IMR-90 (cell line): ENCODE measurements around the gene PLEKHG5. TPM values are rescaled to one million over a fixed set of nuclear protein-coding genes. Genes with fewer than 3 reads are reported as not detected.

ENCODE experiments used
- ATAC-seq: fragments of 200-7000 bp; cut with Tn5 transposase; 2 replicates; pipeline ENCODE4 v1.9.1; 2020; ENCODE audit warnings: low read depth, mild to moderate bottlenecking, moderate library complexity
- BruUV-seq: library from RNA; stranded (reverse); fragments of 400-500 nt; replicated peaks from 2 replicates; lab custom pipeline; 2021; lab: Mats Ljungman, UMichigan
- CTCF ChIA-PET: fragments of 300-600 bp; formaldehyde crosslinking; extraction: SDS; loops from one replicate; lab custom pipeline; 2021; ENCODE audit warnings: antibody characterized with exemption; lab: Yijun Ruan, JAX
- POLR2A ChIA-PET: fragments of 300-600 bp; sonication (Branson Sonifier 250); formaldehyde crosslinking; loops from one replicate; lab custom pipeline; 2022; ENCODE audit warnings: antibody characterized with exemption; ENCODE audit not compliant: unreplicated experiment; lab: Charles Lee
- DNase-seq: peaks from one replicate; pipeline ENCODE4 v3.0.0; 2013
- H2AFZ ChIP-seq: replicated peaks from 2 replicates; pipeline ENCODE3; 2013; ENCODE audit warnings: low read length, mild to moderate bottlenecking; ENCODE audit not compliant: poor library complexity
- H2AK5ac ChIP-seq: 2 replicates; pipeline ENCODE4 v1.6.1; 2013; ENCODE audit warnings: low read depth, low read length, inconsistent platforms
- H2AK9ac ChIP-seq: replicated peaks from 2 replicates; pipeline ENCODE3; 2013; ENCODE audit warnings: mild to moderate bottlenecking, low read depth, low read length, moderate library complexity; ENCODE audit not compliant: poor library complexity
- H2BK120ac ChIP-seq: 2 replicates; pipeline ENCODE4 v1.6.1; 2013; ENCODE audit warnings: low read depth, low read length, inconsistent platforms
- H2BK15ac ChIP-seq: 3 replicates; pipeline ENCODE4 v1.6.1; 2013; ENCODE audit warnings: low read depth, low read length, inconsistent platforms
- H2BK20ac ChIP-seq: 2 replicates; pipeline ENCODE4 v1.6.1; 2013; ENCODE audit warnings: low read depth, mild to moderate bottlenecking, inconsistent platforms, low read length, moderate library complexity
- H2BK5ac ChIP-seq: 2 replicates; pipeline ENCODE4 v1.6.1; 2013; ENCODE audit warnings: mild to moderate bottlenecking, low read depth, low read length, inconsistent platforms; ENCODE audit not compliant: poor library complexity, severe bottlenecking
- H3K14ac ChIP-seq: replicated peaks from 2 replicates; pipeline ENCODE4 v1.6.1; 2013; ENCODE audit warnings: low read depth, low read length, inconsistent platforms
- H3K18ac ChIP-seq: 2 replicates; pipeline ENCODE4 v1.6.1; 2013; ENCODE audit warnings: low read depth, low read length, control low read depth
- H3K23ac ChIP-seq: 2 replicates; pipeline ENCODE4 v1.6.1; 2013; ENCODE audit warnings: low read depth, low read length, inconsistent platforms
- H3K27ac ChIP-seq: 2 replicates; pipeline ENCODE4 v1.5.1; 2013; ENCODE audit warnings: mild to moderate bottlenecking, control low read depth, low read length; ENCODE audit not compliant: insufficient read depth
- H3K27me3 ChIP-seq: 2 replicates; pipeline ENCODE4 v1.6.1; 2013; ENCODE audit warnings: low read length; ENCODE audit not compliant: control insufficient read depth, insufficient read depth
- H3K36me3 ChIP-seq: 2 replicates; pipeline ENCODE4 v1.6.1; 2013; ENCODE audit warnings: low read length, mixed read lengths; ENCODE audit not compliant: control insufficient read depth, insufficient read depth
- H3K4ac ChIP-seq: 2 replicates; pipeline ENCODE4 v1.6.1; 2013; ENCODE audit warnings: low read depth, low read length, inconsistent platforms
- H3K4me1 ChIP-seq: 2 replicates; pipeline ENCODE4 v1.6.1; 2013; ENCODE audit warnings: low read length, mixed read lengths; ENCODE audit not compliant: control insufficient read depth, insufficient read depth
- H3K4me2 ChIP-seq: 2 replicates; pipeline ENCODE4 v1.6.1; 2013; ENCODE audit warnings: low read depth, mild to moderate bottlenecking, control low read depth, low read length, moderate library complexity
- H3K4me3 ChIP-seq: 2 replicates; pipeline ENCODE4 v1.5.1; 2013; ENCODE audit warnings: low read depth, mild to moderate bottlenecking, control low read depth, low read length, moderate library complexity; ENCODE audit not compliant: insufficient read depth
- H3K56ac ChIP-seq: 2 replicates; pipeline ENCODE4 v1.6.1; 2013; ENCODE audit warnings: low read length, inconsistent platforms; ENCODE audit not compliant: insufficient read depth; ENCODE audit errors: extremely low read depth
- H3K79me1 ChIP-seq, 2 experiments: 2 replicates each; pipeline ENCODE4 v1.6.1; 2013; ENCODE audit warnings: low read length in 2 of 2, inconsistent platforms in 1 of 2, low read depth in 1 of 2
- H3K9ac ChIP-seq: 2 replicates; pipeline ENCODE4 v1.6.1; 2013; ENCODE audit warnings: low read depth, low read length, control low read depth
- H3K9me1 ChIP-seq: 2 replicates; pipeline ENCODE4 v1.6.1; 2013; ENCODE audit warnings: low read length, inconsistent platforms; ENCODE audit not compliant: insufficient read depth
- H3K9me3 ChIP-seq: 2 replicates; pipeline ENCODE4 v1.6.1; 2013; ENCODE audit warnings: low read length; ENCODE audit not compliant: control insufficient read depth, insufficient read depth
- H4K20me1 ChIP-seq: 2 replicates; pipeline ENCODE4 v1.6.1; 2013; ENCODE audit warnings: low read length, inconsistent platforms; ENCODE audit not compliant: insufficient read depth
- H4K5ac ChIP-seq: 2 replicates; pipeline ENCODE4 v1.6.1; 2013; ENCODE audit warnings: mild to moderate bottlenecking, low read depth, low read length, control low read depth
- H4K8ac ChIP-seq, 2 experiments: 2 replicates each; pipeline ENCODE4 v1.6.1; 2013; ENCODE audit warnings: low read depth in 2 of 2, low read length in 2 of 2, control low read depth in 1 of 2, inconsistent platforms in 1 of 2
- H4K91ac ChIP-seq: 2 replicates; pipeline ENCODE4 v1.6.1; 2013; ENCODE audit warnings: low read depth, low read length, inconsistent platforms; ENCODE audit not compliant: insufficient read depth
- CTCF ChIP-seq: conservative IDR thresholded peaks from 2 replicates; pipeline ENCODE4 v1.5.1; 2012; ENCODE audit warnings: mild to moderate bottlenecking, low read depth, low read length, improper control_type of control experiment
- MXI1 ChIP-seq: IDR thresholded peaks from 2 replicates; pipeline ENCODE4 v1.6.1; 2012; ENCODE audit warnings: low read depth, mild to moderate bottlenecking, low read length, moderate library complexity, borderline replicate concordance
- WGBS, 2 experiments: methylation state at CpG; one replicate each; pipeline versions ENCODE4 v1.1.5 to v1.1.7; 2013; ENCODE audit warnings: missing lambda C conversion rate in 2 of 2; ENCODE audit not compliant: insufficient read length in 1 of 2; ENCODE audit errors: extremely low coverage in 2 of 2; 5-methylcytosine and 5-hydroxymethylcytosine counted together
- dilution Hi-C: fragments of 300-500 bp; cut with HindIII; formaldehyde crosslinking; loops from one replicate; pipeline ENCODE4 v1.14.3; 2018; ENCODE audit warnings: low sequenced_read_pairs; ENCODE audit not compliant: unreplicated experiment
- in situ Hi-C: fragments of 300-500 bp; cut with MboI; formaldehyde crosslinking; loops from 3 replicates; pipeline ENCODE4 v1.14.3; 2019; ENCODE audit warnings: low sequenced_read_pairs, inconsistent platforms, mixed read lengths
- intact Hi-C: fragments of 100-400 bp; cut with micrococcal nuclease; formaldehyde crosslinking; loops from 2 replicates; pipeline ENCODE4 v1.10.0; 2022
- polyA plus RNA-seq, 3 experiments: library from polyadenylated mRNA; depleted of rRNA; stranded (reverse); fragments of >200 nt; gene quantifications; 2 replicates each; pipeline ENCODE4 v1.2.3, GENCODE V29; 2012; ENCODE audit warnings: low replicate concordance in 1 of 3
- total RNA-seq: library from RNA; depleted of rRNA; stranded (reverse); fragments of >200 nt; gene quantifications from 2 replicates; pipeline ENCODE4 v1.2.3, GENCODE V29; 2012

PLEKHG5 gene
- total and polyA plus RNA-seq, 2 of the 4 experiments (the other 2 are of a cell fraction), result 4.8 to 11.6 TPM

GRCh38 chr1:6472391-6472790, 19.1 kb downstream of the PLEKHG5 start:
- H3K18ac ChIP-seq, result no peak overlapping the region
- no peak overlapping the region for H3K56ac ChIP-seq
- dilution Hi-C loops (no loop called here), intact Hi-C loops (no loop called here), in situ Hi-C loops (no loop called here)
- peaks cover 7% of the 10 kb centered on the region for H4K20me1 ChIP-seq
- no peaks in the 10 kb centered on the region; a peak in 1 of 4 replicates for H3K79me1 ChIP-seq
- ChIA-PET POLR2A (no interaction called here), CTCF (no interaction called here)
- no peaks in the 10 kb centered on the region for H3K9me1 ChIP-seq
- no peak overlapping the region for H2BK20ac ChIP-seq
- BruUV-seq, result no TSS peak
- no peak overlapping the region for H2BK5ac ChIP-seq
- no peak overlapping the region for H4K91ac ChIP-seq
- no peak overlapping the region for H3K4me3 ChIP-seq
- H4K5ac ChIP-seq, result no peak overlapping the region
- WGBS, 2 experiments, result 88% methylated on average over 3 of the region's 10 CpGs; no CpG with 5 or more reads in 1 of the 2 experiments
- H2BK120ac ChIP-seq, result no peak overlapping the region
- ATAC-seq, result no peak
- no peak overlapping the region for H2AFZ ChIP-seq
- H2AK9ac ChIP-seq, result no peak overlapping the region
- H3K27ac ChIP-seq, result no peak overlapping the region
- no peak overlapping the region for H3K23ac ChIP-seq
- no peak overlapping the region for H3K4me2 ChIP-seq
- H4K8ac ChIP-seq, result no peak overlapping the region
- no peak overlapping the region for H2AK5ac ChIP-seq
- 0 out of 2 replicates have a peak, but pooled peaks have one; percentile 12 for TF ChIP-seq CTCF
- TF ChIP-seq MXI1, result no peak
- no peak for DNase-seq
- H3K27me3 ChIP-seq, result no peaks in the 10 kb centered on the region
- peaks cover 44% of the 10 kb centered on the region for H3K36me3 ChIP-seq
- H3K9ac ChIP-seq, result no peak overlapping the region
- no peaks in the 10 kb centered on the region for H3K9me3 ChIP-seq
- H3K14ac ChIP-seq, result no peak overlapping the region
- H3K4ac ChIP-seq, result no peak overlapping the region
- no peak overlapping the region for H2BK15ac ChIP-seq
- H3K4me1 ChIP-seq, result no peaks in the 10 kb centered on the region
